Measurements from ENCODE around the gene MSH5. TPM values are rescaled to one million over a fixed set of nuclear protein-coding genes. Genes with fewer than 3 reads are reported as not detected.

MSH5 gene
- total and polyA plus RNA-seq, 9 of the 15 experiments (the other 6 are each of a cell fraction or from before 2014, with no cell fraction given) = 12.5 to 104 (median 46.6) TPM

DNA sequence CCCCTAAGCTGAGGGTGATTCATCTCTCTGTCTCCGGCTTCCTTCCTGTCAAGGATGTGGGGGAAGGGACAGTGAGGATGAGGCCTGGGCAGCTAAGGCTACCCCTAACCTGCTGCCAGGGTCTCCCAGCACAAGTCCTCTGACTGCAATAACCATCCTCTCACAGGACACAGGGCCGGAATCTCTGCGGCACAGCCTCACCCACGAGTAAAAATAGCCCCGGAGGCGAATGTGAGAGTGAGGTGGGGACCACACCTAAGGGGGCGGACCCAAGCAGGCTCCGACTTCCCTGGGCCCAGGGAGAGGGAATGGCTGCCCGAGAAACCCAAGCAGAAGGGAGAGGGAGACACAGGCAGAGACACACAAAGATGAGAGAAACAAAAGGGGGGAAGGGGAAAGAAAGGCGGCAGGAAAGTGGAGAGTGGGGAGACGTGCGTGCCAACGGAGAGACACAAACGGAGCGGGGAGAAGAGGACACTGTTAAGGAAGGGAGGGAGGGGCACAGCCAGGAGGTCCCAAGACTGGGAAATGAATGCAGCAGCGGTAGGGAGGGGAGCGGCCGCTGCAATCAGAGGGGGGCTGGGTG is 4.9 kb upstream of the MSH5 start (continued):
- TF ChIP-seq, protein P1, sequence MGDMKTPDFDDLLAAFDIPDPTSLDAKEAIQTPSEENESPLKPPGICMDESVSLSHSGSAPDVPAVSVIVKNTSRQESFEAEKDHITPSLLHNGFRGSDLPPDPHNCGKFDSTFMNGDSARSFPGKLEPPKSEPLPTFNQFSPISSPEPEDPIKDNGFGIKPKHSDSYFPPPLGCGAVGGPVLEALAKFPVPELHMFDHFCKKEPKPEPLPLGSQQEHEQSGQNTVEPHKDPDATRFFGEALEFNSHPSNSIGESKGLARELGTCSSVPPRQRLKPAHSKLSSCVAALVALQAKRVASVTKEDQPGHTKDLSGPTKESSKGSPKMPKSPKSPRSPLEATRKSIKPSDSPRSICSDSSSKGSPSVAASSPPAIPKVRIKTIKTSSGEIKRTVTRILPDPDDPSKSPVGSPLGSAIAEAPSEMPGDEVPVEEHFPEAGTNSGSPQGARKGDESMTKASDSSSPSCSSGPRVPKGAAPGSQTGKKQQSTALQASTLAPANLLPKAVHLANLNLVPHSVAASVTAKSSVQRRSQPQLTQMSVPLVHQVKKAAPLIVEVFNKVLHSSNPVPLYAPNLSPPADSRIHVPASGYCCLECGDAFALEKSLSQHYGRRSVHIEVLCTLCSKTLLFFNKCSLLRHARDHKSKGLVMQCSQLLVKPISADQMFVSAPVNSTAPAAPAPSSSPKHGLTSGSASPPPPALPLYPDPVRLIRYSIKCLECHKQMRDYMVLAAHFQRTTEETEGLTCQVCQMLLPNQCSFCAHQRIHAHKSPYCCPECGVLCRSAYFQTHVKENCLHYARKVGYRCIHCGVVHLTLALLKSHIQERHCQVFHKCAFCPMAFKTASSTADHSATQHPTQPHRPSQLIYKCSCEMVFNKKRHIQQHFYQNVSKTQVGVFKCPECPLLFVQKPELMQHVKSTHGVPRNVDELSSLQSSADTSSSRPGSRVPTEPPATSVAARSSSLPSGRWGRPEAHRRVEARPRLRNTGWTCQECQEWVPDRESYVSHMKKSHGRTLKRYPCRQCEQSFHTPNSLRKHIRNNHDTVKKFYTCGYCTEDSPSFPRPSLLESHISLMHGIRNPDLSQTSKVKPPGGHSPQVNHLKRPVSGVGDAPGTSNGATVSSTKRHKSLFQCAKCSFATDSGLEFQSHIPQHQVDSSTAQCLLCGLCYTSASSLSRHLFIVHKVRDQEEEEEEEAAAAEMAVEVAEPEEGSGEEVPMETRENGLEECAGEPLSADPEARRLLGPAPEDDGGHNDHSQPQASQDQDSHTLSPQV (IDR thresholded peaks at IDR 0.05) = no peak
- TF ChIP-seq CBX3 (IDR thresholded peaks at IDR 0.05; ENCODE audit: borderline replicate concordance in 1 of 2, low read length in 2 of 2) = peak in 1 of 2 experiments; percentile 41; a peak in 1 of 3 replicates
- TF ChIP-seq, protein P2, sequence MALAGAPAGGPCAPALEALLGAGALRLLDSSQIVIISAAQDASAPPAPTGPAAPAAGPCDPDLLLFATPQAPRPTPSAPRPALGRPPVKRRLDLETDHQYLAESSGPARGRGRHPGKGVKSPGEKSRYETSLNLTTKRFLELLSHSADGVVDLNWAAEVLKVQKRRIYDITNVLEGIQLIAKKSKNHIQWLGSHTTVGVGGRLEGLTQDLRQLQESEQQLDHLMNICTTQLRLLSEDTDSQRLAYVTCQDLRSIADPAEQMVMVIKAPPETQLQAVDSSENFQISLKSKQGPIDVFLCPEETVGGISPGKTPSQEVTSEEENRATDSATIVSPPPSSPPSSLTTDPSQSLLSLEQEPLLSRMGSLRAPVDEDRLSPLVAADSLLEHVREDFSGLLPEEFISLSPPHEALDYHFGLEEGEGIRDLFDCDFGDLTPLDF (CRISPR knock-in tag; IDR thresholded peaks at IDR 0.05) = no peak
- TF ChIP-seq, protein P3, sequence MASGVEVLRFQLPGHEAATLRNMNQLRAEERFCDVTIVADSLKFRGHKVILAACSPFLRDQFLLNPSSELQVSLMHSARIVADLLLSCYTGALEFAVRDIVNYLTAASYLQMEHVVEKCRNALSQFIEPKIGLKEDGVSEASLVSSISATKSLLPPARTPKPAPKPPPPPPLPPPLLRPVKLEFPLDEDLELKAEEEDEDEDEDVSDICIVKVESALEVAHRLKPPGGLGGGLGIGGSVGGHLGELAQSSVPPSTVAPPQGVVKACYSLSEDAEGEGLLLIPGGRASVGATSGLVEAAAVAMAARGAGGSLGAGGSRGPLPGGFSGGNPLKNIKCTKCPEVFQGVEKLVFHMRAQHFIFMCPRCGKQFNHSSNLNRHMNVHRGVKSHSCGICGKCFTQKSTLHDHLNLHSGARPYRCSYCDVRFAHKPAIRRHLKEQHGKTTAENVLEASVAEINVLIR (CRISPR knock-in tag; IDR thresholded peaks at IDR 0.05) = no peak
- TF ChIP-seq, protein P4, sequence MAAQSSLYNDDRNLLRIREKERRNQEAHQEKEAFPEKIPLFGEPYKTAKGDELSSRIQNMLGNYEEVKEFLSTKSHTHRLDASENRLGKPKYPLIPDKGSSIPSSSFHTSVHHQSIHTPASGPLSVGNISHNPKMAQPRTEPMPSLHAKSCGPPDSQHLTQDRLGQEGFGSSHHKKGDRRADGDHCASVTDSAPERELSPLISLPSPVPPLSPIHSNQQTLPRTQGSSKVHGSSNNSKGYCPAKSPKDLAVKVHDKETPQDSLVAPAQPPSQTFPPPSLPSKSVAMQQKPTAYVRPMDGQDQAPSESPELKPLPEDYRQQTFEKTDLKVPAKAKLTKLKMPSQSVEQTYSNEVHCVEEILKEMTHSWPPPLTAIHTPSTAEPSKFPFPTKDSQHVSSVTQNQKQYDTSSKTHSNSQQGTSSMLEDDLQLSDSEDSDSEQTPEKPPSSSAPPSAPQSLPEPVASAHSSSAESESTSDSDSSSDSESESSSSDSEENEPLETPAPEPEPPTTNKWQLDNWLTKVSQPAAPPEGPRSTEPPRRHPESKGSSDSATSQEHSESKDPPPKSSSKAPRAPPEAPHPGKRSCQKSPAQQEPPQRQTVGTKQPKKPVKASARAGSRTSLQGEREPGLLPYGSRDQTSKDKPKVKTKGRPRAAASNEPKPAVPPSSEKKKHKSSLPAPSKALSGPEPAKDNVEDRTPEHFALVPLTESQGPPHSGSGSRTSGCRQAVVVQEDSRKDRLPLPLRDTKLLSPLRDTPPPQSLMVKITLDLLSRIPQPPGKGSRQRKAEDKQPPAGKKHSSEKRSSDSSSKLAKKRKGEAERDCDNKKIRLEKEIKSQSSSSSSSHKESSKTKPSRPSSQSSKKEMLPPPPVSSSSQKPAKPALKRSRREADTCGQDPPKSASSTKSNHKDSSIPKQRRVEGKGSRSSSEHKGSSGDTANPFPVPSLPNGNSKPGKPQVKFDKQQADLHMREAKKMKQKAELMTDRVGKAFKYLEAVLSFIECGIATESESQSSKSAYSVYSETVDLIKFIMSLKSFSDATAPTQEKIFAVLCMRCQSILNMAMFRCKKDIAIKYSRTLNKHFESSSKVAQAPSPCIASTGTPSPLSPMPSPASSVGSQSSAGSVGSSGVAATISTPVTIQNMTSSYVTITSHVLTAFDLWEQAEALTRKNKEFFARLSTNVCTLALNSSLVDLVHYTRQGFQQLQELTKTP (IDR thresholded peaks at IDR 0.05; ENCODE audit: low read depth in 1 of 2, partially characterized antibody in 2 of 2) = peak; percentile 62 to 72
- TF ChIP-seq SMAD4 (CRISPR knock-in tag; conservative IDR thresholded peaks at IDR 0.05) = peak; percentile 62; the same call in 1 of the 2 replicates
- TF ChIP-seq POLR2G (IDR thresholded peaks at IDR 0.05; ENCODE audit: low read depth, low read length) = peak; percentile 77
- TF ChIP-seq, protein P5, sequence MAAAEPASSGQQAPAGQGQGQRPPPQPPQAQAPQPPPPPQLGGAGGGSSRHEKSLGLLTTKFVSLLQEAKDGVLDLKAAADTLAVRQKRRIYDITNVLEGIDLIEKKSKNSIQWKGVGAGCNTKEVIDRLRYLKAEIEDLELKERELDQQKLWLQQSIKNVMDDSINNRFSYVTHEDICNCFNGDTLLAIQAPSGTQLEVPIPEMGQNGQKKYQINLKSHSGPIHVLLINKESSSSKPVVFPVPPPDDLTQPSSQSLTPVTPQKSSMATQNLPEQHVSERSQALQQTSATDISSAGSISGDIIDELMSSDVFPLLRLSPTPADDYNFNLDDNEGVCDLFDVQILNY (CRISPR knock-in tag; IDR thresholded peaks at IDR 0.05) = peak; percentile 84
- no peak for TF ChIP-seq ILK (tag; IDR thresholded peaks at IDR 0.05; ENCODE audit: borderline replicate concordance, low read depth)
- TF ChIP-seq KDM4B (IDR thresholded peaks at IDR 0.05; ENCODE audit: borderline replicate concordance in 2 of 2, low read depth in 1 of 2) = no peak
- TF ChIP-seq ZC3H8 (IDR thresholded peaks at IDR 0.05) = no peak; the same call in 1 of the 2 replicates
